Activated T-helper 1 cell treated with Interleukin-2 at 50 U/mL for 16 hours (primary cell): ENCODE results near the gene CREB5.
"Not testable (repeated sequence)": the region's sequence is repeated elsewhere in the genome, so short reads cannot be mapped to it uniquely, and the experiment has no call there.

Experiments used
- DNase-seq: peaks from one replicate; pipeline ENCODE4 v3.0.0-alpha.2; 2020; ENCODE audit warnings: low read depth

CREB5 gene

DNA sequence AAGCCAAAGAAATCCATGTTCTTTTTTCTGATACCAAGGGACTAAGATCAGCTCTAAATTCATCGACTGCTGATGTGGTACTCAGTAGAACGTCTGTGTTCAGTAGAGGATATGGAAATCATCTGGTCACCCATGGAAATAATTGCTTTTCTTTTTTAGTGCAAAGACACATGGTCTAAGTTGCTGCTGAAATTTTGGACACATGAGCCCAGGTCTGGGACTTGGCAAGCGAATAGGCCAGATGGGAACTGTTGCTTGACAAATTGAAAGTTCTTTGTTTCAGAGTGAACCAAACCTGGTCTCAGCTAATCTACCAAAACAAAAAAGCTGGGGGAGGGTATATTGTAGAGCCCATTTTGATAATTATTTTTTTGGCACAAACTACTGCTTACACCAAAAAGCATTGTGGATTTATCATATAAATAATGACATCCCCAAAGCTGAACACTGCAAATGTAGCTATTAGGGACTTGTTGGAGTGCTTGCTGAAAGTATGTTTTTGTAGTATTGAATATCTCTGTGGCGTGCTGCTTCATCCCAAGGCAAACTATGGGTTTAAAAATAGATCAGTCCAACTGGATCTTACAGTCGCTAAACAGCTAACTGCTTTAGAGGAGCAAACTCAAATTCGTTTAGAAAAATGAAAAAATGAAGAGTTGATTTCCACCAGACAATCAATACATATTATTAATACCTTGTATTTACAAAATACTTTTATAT, 401.1 kb downstream of the CREB5 start:
- DNase-seq: no peak

DNA sequence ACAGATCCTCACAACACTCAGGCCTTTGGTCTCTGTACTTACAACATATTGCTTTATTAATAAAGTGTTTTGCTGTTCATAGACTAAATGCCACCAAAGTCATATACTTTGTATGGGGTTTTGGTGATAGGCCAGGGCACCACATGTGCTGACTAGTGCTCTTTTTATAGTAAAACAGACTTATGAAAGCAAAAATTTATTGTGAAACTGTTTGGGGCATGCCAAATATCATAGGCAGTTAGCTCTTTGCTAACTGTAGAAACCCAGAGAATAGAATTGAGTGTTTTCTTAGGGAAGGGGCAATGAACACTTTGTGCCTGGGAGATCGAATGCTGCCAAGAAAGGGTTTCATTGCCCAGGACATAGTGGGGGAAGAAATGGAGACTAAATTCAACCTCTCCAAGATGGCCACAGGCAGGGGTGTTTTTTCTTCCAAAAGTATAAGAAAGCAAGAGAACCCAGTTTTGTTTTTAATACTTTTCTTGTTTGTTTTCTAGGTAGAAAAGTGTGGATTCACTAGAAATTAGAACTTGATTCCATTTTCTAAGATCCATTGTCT, 403.1 kb downstream of the CREB5 start:
- no peak for DNase-seq

DNA sequence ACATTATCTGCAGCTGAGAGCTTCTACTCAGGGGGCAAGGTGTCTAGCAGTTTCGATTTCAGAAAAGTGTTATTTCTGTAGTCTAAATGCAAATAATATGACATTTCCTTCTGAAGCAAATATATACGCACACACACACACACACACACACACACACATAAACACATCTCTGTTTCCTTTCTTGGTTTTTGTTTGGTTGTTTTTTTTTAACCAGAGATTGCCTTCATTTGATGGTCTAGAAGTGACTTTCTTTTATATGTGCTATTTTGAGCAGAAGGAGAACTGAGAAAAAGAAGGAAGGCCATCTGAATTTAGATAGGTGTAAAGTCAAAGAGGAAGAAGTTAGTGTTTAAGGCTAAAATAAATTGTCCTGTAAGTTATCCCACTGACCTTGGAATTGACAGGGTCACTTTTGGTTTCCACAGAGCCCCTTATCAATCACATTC, 403.6 kb downstream of the CREB5 start:
- no peak for DNase-seq

DNA sequence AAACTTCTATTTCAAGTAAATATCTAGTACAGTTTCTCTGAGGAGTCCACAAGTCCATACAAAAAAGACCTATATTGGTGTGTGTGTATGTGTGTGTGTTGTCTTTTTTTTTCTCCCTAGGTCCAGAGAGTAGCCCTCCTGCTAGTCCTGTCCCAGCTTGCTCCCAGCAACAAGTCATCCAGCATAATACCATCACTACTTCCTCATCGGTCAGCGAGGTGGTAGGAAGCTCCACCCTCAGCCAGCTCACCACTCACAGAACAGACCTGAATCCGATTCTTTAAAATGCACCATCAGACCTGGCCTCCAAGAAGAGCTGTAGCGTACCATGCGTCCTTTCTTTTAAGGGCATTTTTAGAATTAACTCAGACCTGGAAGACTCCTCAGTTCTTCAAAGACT, 406.7 kb downstream of the CREB5 start:
- no peak for DNase-seq

DNA sequence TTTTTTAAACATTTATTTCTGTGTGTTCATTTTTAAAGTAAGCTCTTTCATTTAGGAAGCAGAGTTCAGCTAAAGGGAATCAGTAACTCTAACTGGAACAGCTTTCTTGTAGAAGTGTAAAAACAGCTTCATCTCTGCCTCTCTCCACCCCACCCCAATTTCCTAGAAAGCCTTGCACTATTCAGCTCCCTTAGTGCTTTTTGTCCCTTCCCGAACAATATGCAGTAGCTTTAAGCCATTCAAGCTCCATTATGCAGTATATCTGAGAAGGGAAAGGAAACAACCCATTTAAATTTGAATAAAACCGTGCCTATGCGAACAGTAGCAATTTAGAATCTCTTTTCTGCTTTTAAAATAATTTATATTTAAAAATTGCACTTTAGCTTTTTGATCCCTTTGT, 411.3 kb downstream of the CREB5 start:
- DNase-seq: no peak

DNA sequence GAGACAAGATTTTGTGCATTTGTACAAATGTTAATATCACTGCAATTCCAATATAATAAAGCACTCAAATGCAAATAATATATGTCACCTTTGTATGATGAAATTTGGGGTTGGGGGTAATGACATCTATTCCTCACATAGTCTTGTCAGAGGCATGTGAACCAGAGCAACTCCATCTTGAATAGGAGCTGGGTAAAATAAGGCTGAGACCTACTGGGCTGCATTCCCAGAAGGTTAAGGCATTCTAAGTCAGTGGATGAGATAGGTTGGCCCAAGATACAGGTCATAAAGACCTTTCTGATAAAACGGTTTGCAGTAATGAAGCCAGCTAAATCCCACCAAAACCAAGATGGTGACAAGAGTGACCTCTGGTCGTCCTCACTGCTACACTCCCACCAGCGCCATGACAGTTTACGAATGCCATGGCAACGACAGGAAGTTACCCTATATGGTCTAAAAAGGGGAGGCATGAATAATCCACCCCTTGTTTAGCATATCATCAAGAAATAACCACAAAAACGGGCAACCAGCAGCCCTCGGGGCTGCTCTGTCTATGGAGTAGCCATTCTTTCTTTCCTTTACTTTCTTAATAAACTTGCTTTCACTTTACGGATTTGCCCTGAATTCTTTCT, 413.6 kb downstream of the CREB5 start:
- DNase-seq: not testable (repeated sequence)

DNA sequence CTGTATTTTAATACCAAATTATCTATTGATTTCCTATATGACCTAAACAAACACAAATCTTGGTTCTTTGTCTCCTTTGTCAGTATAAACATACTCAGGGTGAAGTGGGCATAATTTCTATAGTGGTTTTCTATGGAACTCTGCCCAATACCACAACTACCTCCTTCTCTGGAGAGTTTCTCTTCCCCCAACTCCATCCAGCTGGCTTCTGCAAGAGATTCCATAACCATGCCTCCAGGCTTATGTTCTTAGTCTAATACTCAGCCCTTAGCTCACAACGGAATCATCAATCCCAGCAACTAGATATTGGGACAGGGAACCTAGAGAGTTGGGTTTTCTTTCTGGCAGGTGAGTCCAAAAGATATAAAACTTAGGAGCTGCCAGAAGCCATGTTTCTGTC, 418.5 kb downstream of the CREB5 start:
- DNase-seq: no peak

DNA sequence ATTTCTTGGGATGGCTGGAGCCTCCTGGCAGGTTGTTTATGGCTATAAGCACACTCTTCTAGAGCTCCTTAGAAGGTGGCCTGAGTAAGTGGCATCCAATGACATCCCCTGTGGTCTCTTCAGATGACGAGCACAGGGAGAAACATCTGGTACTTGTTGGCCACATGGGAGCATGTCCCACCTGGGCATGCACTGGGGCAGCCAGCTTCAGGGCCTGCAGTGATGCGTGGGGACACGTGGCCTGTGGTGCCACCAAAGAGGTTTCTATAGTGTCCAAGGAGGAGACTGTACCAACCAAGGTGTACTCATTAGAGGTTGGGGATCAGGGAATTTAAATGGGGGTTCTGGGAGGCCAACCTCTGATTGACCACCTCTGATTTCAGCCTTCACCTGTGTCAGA, 420.4 kb downstream of the CREB5 start:
- no peak for DNase-seq

DNA sequence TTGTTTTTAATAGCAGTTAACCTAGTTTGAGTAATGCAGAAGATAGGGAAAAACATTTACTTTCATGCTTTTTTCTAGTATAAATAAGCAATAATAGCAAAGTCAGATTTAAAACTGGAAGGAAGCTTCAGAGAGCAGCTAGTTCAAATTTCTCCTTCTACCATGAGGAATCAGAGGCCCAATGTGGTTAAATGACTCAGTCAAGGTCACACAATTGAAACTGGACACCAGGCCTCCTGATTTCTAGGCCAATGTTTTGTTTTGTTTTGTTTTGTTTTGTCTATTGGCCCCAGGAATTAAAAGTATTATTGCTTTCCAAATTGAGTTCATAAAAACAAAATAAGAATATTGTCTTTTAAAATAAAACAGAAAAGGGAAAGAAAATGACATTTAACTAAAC, 423.5 kb downstream of the CREB5 start:
- no peak for DNase-seq

DNA sequence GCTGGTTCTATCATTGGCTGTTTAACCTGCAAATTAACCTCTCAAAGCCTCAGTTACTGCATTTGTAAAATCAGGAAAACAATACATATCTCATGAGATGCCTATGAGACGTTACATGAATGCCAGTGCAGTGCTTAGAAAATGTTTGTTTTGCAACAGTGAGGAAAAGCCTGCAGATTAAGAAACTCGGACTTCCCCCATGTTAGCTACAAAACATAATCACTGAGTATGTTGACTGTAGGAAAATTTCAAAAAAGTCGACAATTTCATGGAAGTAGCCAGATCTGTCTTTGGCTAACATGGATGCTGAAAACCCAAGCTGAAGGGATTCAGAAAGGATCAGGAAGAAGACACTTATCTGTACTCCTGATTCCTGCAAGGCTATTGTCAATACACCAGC, 424.4 kb downstream of the CREB5 start:
- no peak for DNase-seq

DNA sequence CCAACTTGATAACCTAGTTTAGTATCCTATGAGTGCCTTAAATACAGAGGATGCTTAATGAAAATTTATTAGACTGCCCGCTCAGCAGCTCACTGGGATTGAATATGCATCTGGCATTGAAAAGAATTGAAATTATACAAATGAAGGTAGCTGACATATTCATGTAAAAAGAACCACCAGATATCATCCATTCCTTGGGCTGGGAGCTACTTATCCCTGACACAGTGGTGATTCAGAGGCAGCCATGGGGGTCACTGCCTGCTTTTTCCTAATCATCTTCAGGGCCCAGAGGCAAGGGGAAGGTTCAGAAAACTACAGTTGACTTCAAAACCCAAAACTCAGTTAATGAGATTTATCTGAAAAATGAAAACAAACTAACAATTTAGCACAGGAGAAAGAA, 424.9 kb downstream of the CREB5 start:
- DNase-seq: no peak

DNA sequence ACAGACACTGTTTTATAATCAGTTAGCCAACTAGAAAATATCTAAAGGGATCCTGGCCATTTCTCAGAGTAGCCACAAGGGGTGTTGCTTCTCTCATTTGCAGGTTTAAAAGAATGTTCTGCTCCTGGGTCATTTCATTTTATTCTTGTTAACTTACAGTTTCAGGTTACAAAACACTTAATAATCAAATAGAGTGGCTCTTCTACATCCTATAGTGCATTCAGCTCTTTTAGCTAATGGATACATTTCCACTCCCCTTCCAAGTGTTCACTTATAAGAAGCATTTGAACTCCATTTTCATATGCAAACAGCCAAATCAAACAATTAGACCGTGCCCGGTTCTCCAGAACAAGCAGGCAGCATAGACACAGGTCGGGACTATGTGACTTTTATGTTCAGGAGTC, 428.3 kb downstream of the CREB5 start:
- DNase-seq: no peak

DNA sequence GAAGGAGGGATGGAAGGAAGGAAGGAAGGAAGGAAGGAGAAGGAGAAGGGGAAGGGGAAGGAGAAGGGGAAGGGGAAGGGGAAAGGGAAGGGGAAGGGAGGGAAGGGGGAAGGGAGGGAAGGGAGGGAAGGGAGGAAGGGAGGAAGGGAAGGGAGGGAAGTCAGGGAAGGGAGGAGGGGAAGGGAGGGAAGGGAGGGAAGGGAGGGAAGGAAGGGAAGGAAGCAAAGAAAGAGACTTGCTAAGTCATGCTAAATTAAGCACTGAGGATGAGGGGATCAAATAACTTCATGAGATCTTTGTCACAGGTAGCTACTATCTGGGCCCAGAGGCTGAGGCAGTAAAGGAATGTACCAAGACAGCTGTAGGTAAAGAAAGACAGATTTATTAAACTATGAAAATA, 429.4 kb downstream of the CREB5 start:
- DNase-seq: no peak

DNA sequence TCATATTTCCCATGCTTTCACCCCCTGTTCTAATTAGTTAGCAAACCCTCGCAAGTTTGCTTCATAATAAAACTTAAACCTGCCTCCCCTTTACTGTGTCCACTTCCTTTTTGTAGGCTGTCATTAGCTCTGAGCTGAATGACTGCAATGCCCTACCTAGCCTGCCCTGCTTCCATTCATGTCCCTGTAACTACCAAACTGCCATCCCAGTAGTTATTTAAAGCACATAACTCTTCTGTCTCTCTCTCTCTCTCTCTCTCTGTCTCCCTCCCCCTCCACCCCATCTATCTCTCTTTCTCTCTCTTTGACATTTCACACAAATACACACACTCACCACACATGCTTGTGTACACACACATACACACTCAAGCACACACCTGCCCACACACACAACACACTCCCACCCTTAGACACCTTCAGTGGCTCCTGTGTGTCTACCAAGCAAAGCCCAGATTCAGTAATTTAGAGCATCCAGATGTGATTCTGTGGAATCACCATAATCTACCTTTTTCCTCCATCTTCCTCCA, 430.5 kb downstream of the CREB5 start:
- DNase-seq: no peak

DNA sequence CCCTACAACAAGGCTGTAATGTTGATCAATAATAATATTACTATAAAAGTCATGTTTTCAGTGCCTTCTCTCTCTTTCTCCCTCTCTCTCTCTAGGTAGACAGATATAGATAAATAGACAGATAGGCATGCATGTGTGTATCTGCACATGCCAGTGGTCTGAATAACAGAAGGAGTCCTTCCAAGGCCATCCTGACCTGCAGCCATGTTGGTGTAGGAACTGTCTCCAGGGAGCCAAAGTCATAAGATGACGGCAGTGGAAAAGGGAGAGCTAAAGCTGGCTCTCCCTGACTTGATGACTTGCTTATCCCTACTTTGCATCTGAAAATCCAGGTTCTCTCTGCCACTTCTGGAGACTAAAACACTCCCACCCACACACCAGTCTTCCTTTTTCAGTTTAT, 432.8 kb downstream of the CREB5 start:
- no peak for DNase-seq

DNA sequence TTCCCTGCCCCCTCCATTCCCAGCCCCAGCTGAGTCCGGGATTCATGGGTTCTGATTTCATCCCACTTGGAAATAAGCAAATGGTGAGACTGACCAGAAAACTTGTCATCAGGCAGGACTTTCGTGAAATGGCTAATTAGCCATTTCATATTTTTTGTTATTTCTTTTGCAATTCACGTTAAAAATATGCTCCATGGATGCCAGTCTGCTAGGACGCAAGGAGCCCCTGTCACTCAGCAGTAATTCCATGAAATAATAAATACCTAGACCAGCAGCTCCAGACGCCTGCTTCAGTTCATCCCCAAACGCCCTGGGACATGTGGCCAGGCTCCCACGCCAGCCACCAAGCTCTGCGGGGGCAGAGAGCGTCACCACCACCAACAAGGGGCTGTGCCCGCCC, 434.9 kb downstream of the CREB5 start:
- no peak for DNase-seq

DNA sequence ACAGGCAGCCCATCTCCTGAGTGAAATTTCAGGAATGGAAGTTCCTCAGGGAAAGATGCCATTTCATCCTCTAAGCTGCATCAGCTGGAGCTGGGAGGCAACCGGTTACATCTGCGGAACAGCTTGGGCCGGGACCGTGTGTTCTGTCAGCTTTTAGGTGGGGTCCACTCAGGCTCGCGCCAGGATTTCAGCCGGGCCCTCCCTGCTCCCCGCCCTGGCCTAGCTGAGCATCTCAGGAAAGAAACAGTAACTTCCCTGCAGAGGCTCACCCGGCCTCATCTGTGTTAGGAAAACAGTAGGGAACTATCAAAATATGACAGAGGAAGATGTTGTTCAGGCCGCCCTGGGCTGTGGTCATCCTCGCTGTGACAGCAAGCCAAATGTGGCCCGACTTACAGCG, 435.4 kb downstream of the CREB5 start:
- DNase-seq: no peak

DNA sequence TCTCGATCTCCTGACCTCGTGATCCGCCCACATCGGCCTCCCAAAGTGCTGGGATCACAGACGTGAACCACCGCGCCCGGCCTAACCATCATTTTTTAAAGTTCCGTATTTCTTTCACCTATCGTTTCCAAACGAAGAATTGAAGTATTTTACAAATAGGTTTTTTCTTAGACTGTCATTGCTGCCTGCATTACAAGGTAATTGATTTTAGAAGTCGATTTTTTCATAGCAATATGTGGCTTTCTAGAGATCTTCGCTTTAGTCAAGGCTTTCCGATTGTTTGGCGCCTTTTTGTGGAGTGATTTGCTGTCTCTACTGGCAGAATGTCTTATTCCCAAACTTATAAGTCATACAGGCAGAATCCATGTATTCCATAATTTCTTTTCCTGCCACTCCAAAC, 436.6 kb downstream of the CREB5 start:
- no peak for DNase-seq

DNA sequence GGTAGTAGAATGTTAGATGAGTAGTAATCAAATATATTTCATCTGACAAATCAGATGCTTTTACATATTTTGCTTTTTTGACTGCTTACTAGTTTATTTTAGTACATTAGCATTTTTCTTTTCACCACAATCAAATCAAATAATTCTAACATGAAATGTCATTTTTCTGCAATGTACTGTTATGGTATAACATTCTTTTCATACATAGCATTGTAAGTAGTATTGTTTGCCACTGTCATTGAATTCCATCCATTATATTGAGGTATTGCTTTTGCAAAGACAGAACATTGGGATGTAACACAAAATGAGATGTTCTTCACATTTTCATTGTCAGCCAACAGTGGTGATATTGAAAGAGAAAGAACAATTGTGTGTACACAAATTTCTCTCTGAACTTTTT, 438.4 kb downstream of the CREB5 start:
- no peak for DNase-seq

DNA sequence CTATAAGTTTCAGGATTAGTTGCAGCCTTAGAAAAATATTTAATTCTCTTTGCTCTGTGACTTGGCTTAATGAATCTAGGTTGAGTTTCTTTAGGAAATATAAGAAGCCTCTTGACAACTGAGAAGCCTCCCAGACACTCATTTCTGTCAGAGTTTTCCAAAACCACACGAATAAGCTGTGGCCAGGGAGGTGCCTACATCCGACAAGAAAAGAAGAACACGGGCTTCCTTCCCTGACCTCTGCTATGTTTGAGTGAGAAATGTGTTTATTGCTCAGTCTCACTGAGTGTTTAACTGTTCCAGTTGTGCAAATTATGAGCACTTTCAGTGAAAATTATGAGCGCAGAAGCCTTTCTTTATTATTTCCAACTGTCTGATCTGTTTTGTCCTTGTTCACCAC, 440.8 kb downstream of the CREB5 start:
- DNase-seq: no peak

DNA sequence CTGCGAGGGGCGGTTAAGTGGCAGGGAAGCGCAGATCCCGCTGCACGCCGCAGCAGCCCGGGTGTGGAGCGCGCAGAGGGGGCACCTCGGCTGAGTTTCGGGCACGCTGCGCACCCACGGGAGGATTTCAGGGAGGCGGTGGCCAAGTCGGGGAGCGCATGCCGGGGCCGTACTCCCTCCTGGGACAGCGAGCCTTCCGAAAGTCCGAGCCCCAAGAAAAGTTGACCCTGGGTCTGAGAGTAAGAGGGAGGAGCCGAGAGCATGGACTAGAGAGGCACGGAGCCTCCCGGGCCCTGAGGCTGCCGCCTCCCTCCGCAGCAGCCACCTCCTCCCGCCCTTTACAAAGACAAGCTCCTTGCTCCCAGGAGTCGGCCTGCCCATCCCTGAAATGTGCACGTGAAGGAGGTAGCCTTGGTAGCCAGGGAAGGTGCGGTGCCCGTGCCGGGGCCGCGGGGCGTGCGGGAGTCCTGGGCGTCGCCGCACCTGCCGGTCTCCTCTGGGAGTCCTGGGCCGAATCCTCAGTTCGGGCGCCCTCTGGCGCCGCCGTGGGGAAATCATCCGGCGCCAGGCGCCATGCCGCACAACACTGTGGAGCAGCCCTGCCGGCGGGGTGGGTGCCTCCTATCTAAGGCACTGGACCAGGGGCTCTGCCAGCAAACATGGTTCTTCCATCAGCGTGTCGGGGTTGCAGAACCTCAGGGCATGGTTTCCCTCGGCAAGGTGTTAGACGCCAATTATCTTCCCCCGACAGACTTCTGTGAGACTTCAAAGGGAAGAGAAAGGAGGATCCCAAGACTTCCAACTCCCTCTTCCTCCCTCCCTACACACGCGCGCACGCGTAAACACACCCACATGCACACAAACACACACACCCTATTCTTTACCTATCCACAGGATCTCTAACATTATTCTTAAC, 441.8 kb downstream of the CREB5 start:
- DNase-seq: peak; percentile 41

DNA sequence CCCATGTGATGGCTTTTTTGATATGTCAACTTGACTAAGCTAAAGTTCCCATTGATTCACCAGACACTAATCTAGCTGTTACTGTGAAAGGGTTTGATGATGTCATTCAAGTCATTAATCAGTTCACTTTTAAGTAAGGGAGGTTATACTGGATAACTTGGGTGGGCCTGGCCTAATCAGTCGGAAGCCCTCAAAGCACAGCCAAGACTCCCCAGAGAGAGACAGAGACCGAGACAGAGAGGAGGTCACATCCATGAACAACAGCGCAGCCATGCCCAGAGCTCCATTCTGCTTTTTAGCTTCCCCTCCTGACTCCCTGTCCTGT, 442.4 kb downstream of the CREB5 start:
- DNase-seq: no peak
